ENCODE measurements around the gene YOD1.

- no peak for TF ChIP-seq CTCF (IDR thresholded peaks at IDR 0.05; ENCODE audit: low read depth, low read length)
- no peak for TF ChIP-seq POLR2A (IDR thresholded peaks at IDR 0.05; ENCODE audit: extremely low read depth, insufficient read length)
- TF ChIP-seq MAX (IDR thresholded peaks at IDR 0.05; ENCODE audit: low read depth, low read length): no peak
- no peak for TF ChIP-seq MYC (IDR thresholded peaks at IDR 0.05; ENCODE audit: low read depth, low read length)
Measured at GRCh38 chr1:207034208-207034607, 16.8 kb downstream of the YOD1 start.

Data from NB4 (cell line).